CD14-positive monocyte (primary cell): ENCODE data around the gene FXYD5. TPM values are rescaled to one million over a fixed set of nuclear protein-coding genes. Genes with fewer than 3 reads are reported as not detected.
A peak's percentile ranks its signal among the peaks of the same experiment; 100 is the strongest.

Source experiments
- DNase-seq, 3 donors: peaks; one replicate each; pipeline ENCODE4 v3.0.0-alpha.2; 2011 to 2022
- H2AFZ ChIP-seq: 2 replicates; pipeline ENCODE4 v1.6.0; 2012; ENCODE audit warnings: mild to moderate bottlenecking, low read depth, low read length, inconsistent platforms; ENCODE audit not compliant: insufficient read depth, poor library complexity, severe bottlenecking
- H3K27ac ChIP-seq, 2 donors: 1 replicate in 1 of 2; 2 replicates in 1 of 2; pipeline ENCODE4 v1.5.1; 2012 to 2013; ENCODE audit warnings: low read length in 2 of 2, control low read depth in 1 of 2, inconsistent platforms in 1 of 2, low read depth in 1 of 2, mild to moderate bottlenecking in 1 of 2
- H3K27me3 ChIP-seq, 2 donors: one replicate each; pipeline versions ENCODE4 v1.6.0 to v1.6.1; 2011 to 2013; ENCODE audit warnings: low read length in 2 of 2; ENCODE audit not compliant: control insufficient read depth in 2 of 2, insufficient read depth in 2 of 2
- H3K36me3 ChIP-seq, 2 donors: replicated peaks in 1 of 2; 1 replicate in 1 of 2; 2 replicates in 1 of 2; pipeline versions ENCODE4 v1.5.1 to v1.6.1; 2012 to 2013; ENCODE audit warnings: low read length in 2 of 2, control low read depth in 1 of 2, inconsistent platforms in 1 of 2, mild to moderate bottlenecking in 1 of 2; ENCODE audit not compliant: insufficient read depth in 2 of 2, control insufficient read depth in 1 of 2
- H3K4me1 ChIP-seq, 2 donors: 1 replicate in 1 of 2; 2 replicates in 1 of 2; pipeline versions ENCODE4 v1.5.1 to v1.6.1; 2012 to 2013; ENCODE audit warnings: low read length in 2 of 2, control low read depth in 1 of 2, inconsistent platforms in 1 of 2, mild to moderate bottlenecking in 1 of 2, moderate library complexity in 1 of 2; ENCODE audit not compliant: insufficient read depth in 2 of 2, control insufficient read depth in 1 of 2
- H3K4me2 ChIP-seq: replicated peaks from 2 replicates; pipeline ENCODE3; 2012; ENCODE audit warnings: low read length, moderate library complexity, mild to moderate bottlenecking; ENCODE audit not compliant: poor library complexity, severe bottlenecking; ENCODE audit errors: extremely low read depth
- H3K4me3 ChIP-seq, 3 experiments: fragments of 200-600 bp in 1 of 3; sonication (generic) in 1 of 3; replicated peaks in 1 of 3; 1 replicate in 2 of 3; 2 replicates in 1 of 3; pipeline ENCODE4 v1.5.1; 2011 to 2013; ENCODE audit warnings: low read length in 3 of 3, mild to moderate bottlenecking in 3 of 3, control low read depth in 2 of 3, low read depth in 2 of 3, inconsistent platforms in 1 of 3, moderate library complexity in 1 of 3
- H3K79me2 ChIP-seq: 2 replicates; pipeline ENCODE4 v1.6.0; 2012; ENCODE audit warnings: mild to moderate bottlenecking, control low read depth, inconsistent platforms, low read length, moderate library complexity; ENCODE audit not compliant: insufficient read depth
- H3K9ac ChIP-seq: 2 replicates; pipeline ENCODE4 v1.6.0; 2017; ENCODE audit warnings: low read length, mild to moderate bottlenecking; ENCODE audit not compliant: insufficient read depth, poor library complexity, severe bottlenecking
- H3K9me3 ChIP-seq, 2 donors: replicated peaks in 1 of 2; 1 replicate in 1 of 2; 2 replicates in 1 of 2; pipeline versions ENCODE4 v1.5.1 to v1.6.1; 2012 to 2013; ENCODE audit warnings: low read length in 2 of 2, control low read depth in 1 of 2; ENCODE audit not compliant: control insufficient read depth in 1 of 2, insufficient read depth in 1 of 2
- H4K20me1 ChIP-seq: 2 replicates; pipeline ENCODE4 v1.6.0; 2012; ENCODE audit warnings: mild to moderate bottlenecking, low read length, control low read depth, moderate library complexity; ENCODE audit not compliant: insufficient read depth
- H3K27ac Mint-ChIP-seq, 7 donors: one replicate each; pipeline ENCODE4 v1.8.0; 2020; ENCODE audit warnings: mild to moderate bottlenecking in 7 of 7, mixed read lengths in 7 of 7, moderate library complexity in 6 of 7, inconsistent platforms in 2 of 7
- H3K27me3 Mint-ChIP-seq, 3 donors: one replicate each; pipeline ENCODE4 v1.8.0; 2021 to 2022; ENCODE audit warnings: low read depth in 3 of 3, mild to moderate bottlenecking in 3 of 3, mixed read lengths in 3 of 3, moderate library complexity in 3 of 3, inconsistent platforms in 1 of 3
- H3K36me3 Mint-ChIP-seq, 2 donors: one replicate each; pipeline ENCODE4 v1.8.0; 2020; ENCODE audit warnings: mixed read lengths in 2 of 2, inconsistent platforms in 1 of 2, mild to moderate bottlenecking in 1 of 2
- H3K4me1 Mint-ChIP-seq: one replicate; pipeline ENCODE4 v1.8.0; 2020; ENCODE audit warnings: mild to moderate bottlenecking, mixed read lengths
- H3K4me3 Mint-ChIP-seq, 2 donors: one replicate each; pipeline ENCODE4 v1.8.0; 2020; ENCODE audit warnings: mild to moderate bottlenecking in 2 of 2, mixed read lengths in 2 of 2, moderate library complexity in 1 of 2
- H3K9me3 Mint-ChIP-seq, 7 donors: one replicate each; pipeline ENCODE4 v1.8.0; 2020 to 2022; ENCODE audit warnings: mixed read lengths in 7 of 7, mild to moderate bottlenecking in 6 of 7, moderate library complexity in 6 of 7, inconsistent platforms in 2 of 7
- WGBS: methylation state at CpG from one replicate; pipeline ENCODE4 v1.1.5; 2013; ENCODE audit warnings: missing lambda C conversion rate; ENCODE audit not compliant: insufficient coverage; 5-methylcytosine and 5-hydroxymethylcytosine counted together
- intact Hi-C, 2 donors: fragments of 100-400 bp; cut with micrococcal nuclease; formaldehyde crosslinking; loops; one replicate each; pipeline versions ENCODE4 v1.15.0 to v1.15.1; 2023
- polyA plus RNA-seq, 3 donors: library from polyadenylated mRNA; depleted of rRNA in 1 of 3; unstranded in 2 of 3; stranded (reverse) in 1 of 3; fragments of 300-500 nt in 2 of 3; fragments of >200 nt in 1 of 3; fragmentation: Illumina TruSeq in 2 of 3; gene quantifications; 1 replicate in 2 of 3; 2 replicates in 1 of 3; pipeline ENCODE4 v1.2.3, GENCODE V29; 2012 to 2021
- TF ChIP-seq, protein P1 (sequence below): fragments of 200-600 bp; IDR thresholded peaks from one replicate; pipeline ENCODE4 v1.8.0; 2022; ENCODE audit warnings: antibody characterized with exemption, mild to moderate bottlenecking

Gene FXYD5
- polyA plus RNA-seq, 3 donors = 204 to 673 (median 312) TPM

GRCh38 chr19:35105411-35106290, 48.9 kb upstream of the FXYD5 start:
- no peak for DNase-seq
- H3K4me2 ChIP-seq = no peak overlapping the region
- H3K9ac ChIP-seq = no peak overlapping the region
- no peak overlapping the region for H3K4me3 Mint-ChIP-seq
- WGBS = 93% methylated on average over 26 of the region's 30 CpGs
- H3K4me3 ChIP-seq = no peak overlapping the region
- H3K27me3 Mint-ChIP-seq = peaks cover 4 to 11% (median 5%) of the 10 kb centered on the region in 3 donors
- H3K27me3 ChIP-seq = no peaks in the 10 kb centered on the region
- peak overlapping the region in 1 of 7 donors; percentile 72 for H3K27ac Mint-ChIP-seq
- TF ChIP-seq, protein P1, sequence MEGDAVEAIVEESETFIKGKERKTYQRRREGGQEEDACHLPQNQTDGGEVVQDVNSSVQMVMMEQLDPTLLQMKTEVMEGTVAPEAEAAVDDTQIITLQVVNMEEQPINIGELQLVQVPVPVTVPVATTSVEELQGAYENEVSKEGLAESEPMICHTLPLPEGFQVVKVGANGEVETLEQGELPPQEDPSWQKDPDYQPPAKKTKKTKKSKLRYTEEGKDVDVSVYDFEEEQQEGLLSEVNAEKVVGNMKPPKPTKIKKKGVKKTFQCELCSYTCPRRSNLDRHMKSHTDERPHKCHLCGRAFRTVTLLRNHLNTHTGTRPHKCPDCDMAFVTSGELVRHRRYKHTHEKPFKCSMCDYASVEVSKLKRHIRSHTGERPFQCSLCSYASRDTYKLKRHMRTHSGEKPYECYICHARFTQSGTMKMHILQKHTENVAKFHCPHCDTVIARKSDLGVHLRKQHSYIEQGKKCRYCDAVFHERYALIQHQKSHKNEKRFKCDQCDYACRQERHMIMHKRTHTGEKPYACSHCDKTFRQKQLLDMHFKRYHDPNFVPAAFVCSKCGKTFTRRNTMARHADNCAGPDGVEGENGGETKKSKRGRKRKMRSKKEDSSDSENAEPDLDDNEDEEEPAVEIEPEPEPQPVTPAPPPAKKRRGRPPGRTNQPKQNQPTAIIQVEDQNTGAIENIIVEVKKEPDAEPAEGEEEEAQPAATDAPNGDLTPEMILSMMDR = no peak
- H3K4me1 ChIP-seq = no peaks in the 10 kb centered on the region
- intact Hi-C loops = no loop called here
- H3K27ac ChIP-seq = no peak overlapping the region
- H3K79me2 ChIP-seq = no peaks in the 10 kb centered on the region
- peaks cover 0 to 9% (median 2%) of the 10 kb centered on the region in 7 donors for H3K9me3 Mint-ChIP-seq
- no peak overlapping the region for H2AFZ ChIP-seq
- H3K36me3 Mint-ChIP-seq = no peaks in the 10 kb centered on the region
- H3K36me3 ChIP-seq = no peaks in the 10 kb centered on the region
- no peaks in the 10 kb centered on the region for H3K4me1 Mint-ChIP-seq
- no peaks in the 10 kb centered on the region for H4K20me1 ChIP-seq
- H3K9me3 ChIP-seq = peaks cover 12 to 17% of the 10 kb centered on the region in 2 donors

- Histone ChIP-seq H3K9ac (no peak overlapping the region), H3K4me3 (no peak overlapping the region), H4K20me1 (no peaks in the 10 kb centered on the region), H3K27ac (no peak overlapping the region), H2AFZ (no peak overlapping the region), H3K27me3 (no peaks in the 10 kb centered on the region), H3K79me2 (no peaks in the 10 kb centered on the region), H3K4me2 (no peak overlapping the region), H3K9me3 (peaks cover 12 to 17% of the 10 kb centered on the region in 2 donors), H3K36me3 (no peaks in the 10 kb centered on the region), H3K4me1 (no peaks in the 10 kb centered on the region)
- no peak for DNase-seq
- intact Hi-C loops = no loop called here
- no peaks in the 10 kb centered on the region for H3K4me1 Mint-ChIP-seq
- no peak overlapping the region for H3K4me3 Mint-ChIP-seq
- peaks cover 0 to 9% (median 2%) of the 10 kb centered on the region in 7 donors for H3K9me3 Mint-ChIP-seq
- peak overlapping the region in 1 of 7 donors; percentile 72 for H3K27ac Mint-ChIP-seq
- H3K27me3 Mint-ChIP-seq = peaks cover 4 to 11% (median 5%) of the 10 kb centered on the region in 3 donors
- WGBS = 96% methylated on average over 9 of the region's 9 CpGs
- TF ChIP-seq, protein P1 = no peak
- H3K36me3 Mint-ChIP-seq = no peaks in the 10 kb centered on the region
These were observed 48.3 kb upstream of the FXYD5 start for GRCh38 chr19:35106291-35106583.
